ENCODE data around the gene ATG14.
"Not testable (repeated sequence)": the region's sequence is repeated elsewhere in the genome, so short reads cannot be mapped to it uniquely, and the experiment has no call there.

Gene ATG14

DNA sequence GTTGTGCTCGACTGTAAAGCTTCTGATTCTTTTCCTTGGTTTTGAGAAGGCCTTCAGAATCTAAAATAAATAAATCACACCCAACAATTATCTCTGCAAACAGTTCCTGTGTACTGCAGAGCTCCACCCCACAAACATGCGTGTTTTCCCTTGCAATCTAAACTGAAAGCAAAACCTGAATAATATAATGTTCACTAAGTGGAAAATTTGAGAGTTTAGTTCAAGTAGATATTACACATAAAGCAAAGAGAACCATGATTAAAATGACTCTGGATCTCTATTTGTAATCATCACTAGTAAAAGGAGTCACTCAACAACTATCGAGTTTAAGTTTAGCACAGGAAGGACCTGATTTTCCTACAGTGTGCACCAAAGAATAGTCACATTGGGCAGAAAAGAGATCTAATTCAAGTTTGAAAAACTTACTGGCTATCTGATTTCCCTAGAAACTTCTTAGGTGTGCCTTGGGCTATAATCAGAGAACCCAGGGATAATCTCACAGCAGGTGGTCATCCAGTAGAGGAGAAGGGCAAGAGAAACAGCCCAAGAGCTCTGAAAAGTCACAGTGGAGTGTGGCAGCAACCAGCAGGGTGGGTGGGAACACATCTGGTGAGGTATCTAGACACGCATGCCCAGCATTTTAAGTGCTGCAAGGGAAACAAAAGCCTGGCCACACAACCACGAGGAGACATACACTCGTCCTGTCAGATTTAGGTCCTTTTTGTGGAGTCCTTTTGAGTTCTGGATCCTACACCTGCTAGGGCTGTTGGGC is 25.4 kb downstream of the ATG14 start:
- no peak for DNase-seq

DNA sequence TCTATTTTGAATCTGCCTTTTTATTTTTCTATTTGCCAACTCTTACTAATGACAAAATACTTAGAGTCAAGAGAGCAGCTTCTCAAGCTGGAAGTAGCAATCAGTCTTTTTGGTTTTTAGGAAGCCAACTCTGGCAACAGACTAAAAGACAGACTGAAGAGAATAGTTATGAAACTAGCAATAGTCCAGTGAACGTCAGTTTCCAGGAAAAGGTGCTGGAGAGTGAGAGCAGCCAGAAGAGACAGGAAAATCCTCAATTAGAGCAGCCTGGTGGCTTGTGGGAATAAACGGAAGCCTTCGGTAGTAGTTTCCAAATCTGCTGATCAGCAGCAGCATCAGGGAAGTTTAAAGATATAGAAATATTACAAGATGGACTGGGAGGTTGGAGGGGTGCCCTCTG is 27.1 kb downstream of the ATG14 start:
- DNase-seq: no peak

DNA sequence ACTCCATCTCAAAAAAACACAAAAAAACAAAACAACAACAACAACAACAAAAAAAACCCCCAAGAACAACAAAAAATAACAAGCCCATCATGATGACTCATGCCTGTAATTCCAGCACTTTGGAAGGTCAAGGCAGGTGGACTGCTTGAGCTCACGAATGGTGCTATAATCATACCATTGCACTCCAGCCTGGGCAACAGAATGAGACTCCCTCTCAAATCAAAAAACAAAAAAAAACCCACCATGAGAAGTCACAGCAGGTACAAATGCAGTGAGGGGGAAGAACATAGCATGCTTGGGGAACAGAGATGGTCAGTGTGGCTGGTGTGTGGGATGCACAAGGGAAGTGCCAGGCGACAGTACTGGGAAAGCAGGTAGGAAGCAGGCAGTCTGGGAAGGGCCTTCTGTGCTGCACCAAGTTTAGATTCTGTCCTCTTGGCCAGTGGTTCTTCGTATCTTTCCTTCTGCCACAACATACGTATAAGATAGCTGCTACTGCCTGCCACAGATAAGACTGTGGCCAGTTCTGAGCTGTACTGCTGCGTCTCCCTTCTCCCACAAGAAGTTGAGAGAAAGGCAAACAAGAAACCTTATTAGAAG is 28.0 kb downstream of the ATG14 start:
- no peak for DNase-seq

GRCh38 chr14:55383056-55383466 is 28.6 kb downstream of the ATG14 start:
- DNase-seq: not testable (repeated sequence)

DNA sequence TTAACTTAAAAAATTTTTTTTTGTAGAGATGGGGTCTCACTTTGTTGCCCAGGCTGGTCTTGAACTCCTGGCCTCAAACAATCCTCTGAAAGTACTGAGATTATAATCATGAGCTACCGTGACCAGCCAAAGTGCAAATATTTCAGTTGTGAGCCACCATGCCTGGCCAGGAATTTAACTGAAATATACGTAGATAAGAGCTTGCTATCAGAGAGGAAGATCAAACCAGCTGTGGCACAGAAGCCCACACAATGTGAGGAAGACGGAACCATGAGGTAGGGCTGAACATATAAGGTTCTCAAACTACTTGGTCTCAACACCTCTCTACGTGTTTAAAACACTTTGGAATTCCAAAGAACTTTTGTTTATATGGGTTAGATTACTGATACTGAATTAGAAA is 29.1 kb downstream of the ATG14 start:
- no peak for DNase-seq

- DNase-seq: no peak
These were observed 30.1 kb downstream of the ATG14 start for GRCh38 chr14:55381561-55381960.

- no peak for DNase-seq
These were observed 30.6 kb downstream of the ATG14 start for GRCh38 chr14:55381040-55381439.

DNA sequence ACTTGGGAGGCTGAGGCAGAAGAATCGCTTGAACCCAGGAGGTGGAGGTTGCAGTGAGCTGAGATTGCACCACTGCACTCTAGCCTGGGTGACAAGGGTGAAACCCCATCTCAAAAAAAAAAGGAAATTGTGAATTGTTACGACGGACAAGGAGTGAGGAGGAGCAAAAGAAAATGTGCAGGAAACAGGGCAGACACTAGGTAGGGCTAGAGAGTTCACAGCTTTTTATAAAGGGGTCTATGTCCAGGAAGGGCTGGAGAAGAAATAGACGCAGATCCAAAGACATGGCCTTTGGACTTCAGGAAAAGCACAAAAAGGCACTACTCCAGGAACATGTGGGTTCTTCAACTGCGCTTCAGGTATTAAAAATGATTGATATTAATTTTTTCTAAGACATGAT is 34.4 kb downstream of the ATG14 start:
- no peak for DNase-seq

GRCh38 chr14:55374771-55375170 is 36.9 kb downstream of the ATG14 start:
- DNase-seq: no peak

GRCh38 chr14:55373784-55374705 is 37.6 kb downstream of the ATG14 start:
- no peak for DNase-seq

- no peak for DNase-seq
These were observed 38.8 kb downstream of the ATG14 start for GRCh38 chr14:55372825-55373224.

DNA sequence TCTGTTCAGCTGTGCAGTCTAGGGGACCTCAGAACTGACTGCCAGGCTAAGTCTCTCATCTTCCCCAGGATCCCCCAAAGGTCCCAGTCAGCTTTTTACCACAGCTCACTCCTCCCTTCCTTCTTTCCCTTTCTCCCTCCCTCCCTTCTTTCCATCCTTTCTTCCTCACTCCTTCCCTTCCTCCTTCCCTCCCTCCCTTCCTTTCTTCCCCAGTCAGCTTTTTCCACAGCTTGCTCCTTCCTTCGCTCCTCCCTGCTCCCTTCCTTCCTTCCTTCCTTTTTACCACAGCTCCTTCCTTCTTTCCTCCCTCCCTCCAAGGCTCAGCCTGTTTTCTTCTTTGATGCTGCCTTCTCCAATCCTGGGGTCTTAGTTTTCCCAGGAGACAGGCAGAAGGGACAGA is 39.2 kb downstream of the ATG14 start:
- no peak for DNase-seq

DNA sequence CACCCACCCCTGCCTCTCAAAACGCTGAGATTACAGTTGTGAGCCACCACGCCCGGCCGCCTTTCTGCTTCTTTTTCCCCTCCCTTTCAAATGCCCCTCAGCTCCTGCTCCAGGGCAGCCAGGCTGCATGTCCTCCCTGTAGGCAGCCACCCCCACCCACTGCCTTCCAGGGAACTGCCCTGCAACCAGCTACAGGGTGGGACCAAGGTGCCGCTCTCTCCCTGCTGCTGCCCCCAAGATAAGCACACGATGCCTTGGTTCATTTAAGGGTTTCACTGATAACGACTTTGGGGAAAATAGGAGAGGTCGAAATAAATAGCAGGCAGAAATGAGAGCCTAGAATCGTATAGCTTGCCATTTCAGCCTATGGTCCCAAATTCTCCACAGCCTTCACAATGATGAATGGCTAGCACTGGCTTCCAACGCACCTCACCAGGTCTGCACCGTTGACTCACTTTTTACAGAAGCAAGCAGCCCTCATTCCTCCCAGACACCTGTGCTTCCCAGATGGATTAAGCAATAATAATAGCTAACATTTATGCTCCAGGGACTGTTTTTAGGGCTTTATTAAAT is 40.7 kb downstream of the ATG14 start:
- no peak for DNase-seq

- no peak for DNase-seq
These were observed 45.4 kb downstream of the ATG14 start for GRCh38 chr14:55366271-55366670.

- no peak for DNase-seq
These were observed 50.4 kb downstream of the ATG14 start for GRCh38 chr14:55361190-55361589.

- DNase-seq: no peak
These were observed 52.3 kb downstream of the ATG14 start for GRCh38 chr14:55359307-55359706.

- DNase-seq: no peak
These were observed 54.7 kb downstream of the ATG14 start for GRCh38 chr14:55356913-55357312.

- DNase-seq: no peak
These were observed 55.7 kb downstream of the ATG14 start for GRCh38 chr14:55355922-55356321.

DNA sequence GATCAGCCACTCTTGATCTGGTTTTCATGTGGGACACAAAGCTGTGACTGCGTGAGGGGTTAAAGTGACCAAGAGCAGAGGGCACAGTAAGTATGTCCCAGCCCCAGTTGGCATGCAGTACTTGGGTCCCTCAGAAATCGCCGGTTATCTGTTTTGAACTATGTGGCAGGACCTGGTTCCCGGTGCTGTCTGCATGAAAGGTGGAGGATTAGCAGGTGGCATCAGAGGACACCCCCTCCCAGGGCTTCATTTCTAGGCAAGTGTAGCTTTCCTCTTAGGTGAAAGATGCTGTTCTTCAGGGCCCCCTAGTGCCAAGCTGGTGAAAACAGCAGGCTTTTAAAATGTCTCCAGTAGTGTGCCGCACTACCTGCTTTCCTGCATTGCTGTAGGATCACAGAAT is 57.1 kb downstream of the ATG14 start:
- DNase-seq: peak in 1 of 2 experiments; percentile 57

- no peak for DNase-seq
These were observed 57.8 kb downstream of the ATG14 start for GRCh38 chr14:55353686-55354467.

GRCh38 chr14:55352201-55352600 is 59.4 kb downstream of the ATG14 start:
- no peak for DNase-seq

DNA sequence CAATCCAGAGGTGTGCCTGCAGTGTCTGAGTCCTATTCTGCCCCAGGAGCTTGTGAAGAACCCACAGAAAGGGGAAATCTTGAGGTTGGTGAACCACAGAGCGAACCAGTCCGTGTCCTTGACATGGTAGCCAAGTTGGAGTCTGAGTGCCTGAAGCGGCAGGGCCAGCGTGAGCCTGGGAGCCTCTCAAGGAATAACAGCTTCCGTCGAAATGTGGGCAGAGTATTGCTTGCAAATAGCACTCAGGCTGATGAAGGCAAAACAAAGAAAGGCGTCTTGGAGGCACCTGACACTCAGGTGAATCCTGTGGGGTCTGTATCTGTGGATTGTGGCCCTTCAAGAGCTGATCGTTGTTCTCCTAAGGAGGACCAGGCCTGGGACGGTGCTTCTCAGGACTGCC is 60.5 kb downstream of the ATG14 start:
- no peak for DNase-seq

GRCh38 chr14:55350461-55350860 is 61.2 kb downstream of the ATG14 start:
- DNase-seq: no peak

All from NCI-H446 (cell line).